Trophoblast cell (in vitro differentiated cells and primary cell): ENCODE data around the gene GSE1.

Experiments
- DNase-seq, 2 donors: peaks; one replicate each; pipeline ENCODE4 v3.0.0-alpha.2; 2016
- H2AFZ ChIP-seq: 2 replicates; pipeline ENCODE4 v1.6.1; 2013; ENCODE audit warnings: low read length, moderate library complexity, mild to moderate bottlenecking; ENCODE audit not compliant: insufficient read depth, poor library complexity
- H2AK5ac ChIP-seq: 2 replicates; pipeline ENCODE4 v1.6.1; 2013; ENCODE audit warnings: mild to moderate bottlenecking, low read length
- H2BK120ac ChIP-seq: 2 replicates; pipeline ENCODE4 v1.6.1; 2013; ENCODE audit warnings: low read length, mild to moderate bottlenecking, moderate library complexity; ENCODE audit not compliant: insufficient read depth, poor library complexity
- H2BK12ac ChIP-seq: 2 replicates; pipeline ENCODE4 v1.6.1; 2013; ENCODE audit warnings: mild to moderate bottlenecking, low read length, moderate library complexity
- H2BK5ac ChIP-seq: 2 replicates; pipeline ENCODE4 v1.6.1; 2013; ENCODE audit warnings: low read length, low read depth, moderate library complexity, mild to moderate bottlenecking; ENCODE audit not compliant: poor library complexity
- H3K14ac ChIP-seq: 2 replicates; pipeline ENCODE4 v1.6.1; 2013; ENCODE audit warnings: mild to moderate bottlenecking, low read length
- H3K18ac ChIP-seq: 2 replicates; pipeline ENCODE4 v1.6.1; 2013; ENCODE audit warnings: mild to moderate bottlenecking, low read length
- H3K23ac ChIP-seq: 2 replicates; pipeline ENCODE4 v1.6.1; 2013; ENCODE audit warnings: low read length
- H3K27ac ChIP-seq: 2 replicates; pipeline ENCODE4 v1.5.1; 2013; ENCODE audit warnings: low read depth, mild to moderate bottlenecking, inconsistent platforms, low read length, moderate library complexity
- H3K27me3 ChIP-seq: 2 replicates; pipeline ENCODE4 v1.6.1; 2013; ENCODE audit warnings: inconsistent platforms, mild to moderate bottlenecking, low read length, moderate library complexity; ENCODE audit not compliant: insufficient read depth
- H3K36me3 ChIP-seq, 2 experiments: 1 replicate in 1 of 2; 2 replicates in 1 of 2; pipeline ENCODE4 v1.6.1; 2013; ENCODE audit warnings: low read length in 2 of 2, mild to moderate bottlenecking in 2 of 2, moderate library complexity in 1 of 2; ENCODE audit not compliant: insufficient read depth in 2 of 2, control insufficient read depth in 1 of 2
- H3K4ac ChIP-seq: 2 replicates; pipeline ENCODE4 v1.6.1; 2013; ENCODE audit warnings: low read depth, mild to moderate bottlenecking, low read length, moderate library complexity
- H3K4me1 ChIP-seq, 2 experiments: 1 replicate in 1 of 2; 2 replicates in 1 of 2; pipeline ENCODE4 v1.6.1; 2013; ENCODE audit warnings: low read length in 2 of 2, mild to moderate bottlenecking in 2 of 2, moderate library complexity in 1 of 2; ENCODE audit not compliant: insufficient read depth in 2 of 2, control insufficient read depth in 1 of 2
- H3K4me2 ChIP-seq: 2 replicates; pipeline ENCODE4 v1.6.1; 2013; ENCODE audit warnings: inconsistent platforms, mild to moderate bottlenecking, low read length, moderate library complexity
- H3K4me3 ChIP-seq: 2 replicates; pipeline ENCODE4 v1.5.1; 2013; ENCODE audit warnings: mild to moderate bottlenecking, low read depth, low read length, inconsistent platforms
- H3K79me1 ChIP-seq: one replicate; pipeline ENCODE4 v1.6.1; 2013; ENCODE audit warnings: low read length
- H3K79me2 ChIP-seq: 2 replicates; pipeline ENCODE4 v1.6.1; 2013; ENCODE audit warnings: low read length, mild to moderate bottlenecking; ENCODE audit not compliant: control insufficient read depth, insufficient read depth, poor library complexity
- H3K9ac ChIP-seq: 2 replicates; pipeline ENCODE4 v1.6.1; 2013; ENCODE audit warnings: mild to moderate bottlenecking, low read length
- H3K9me3 ChIP-seq: 2 replicates; pipeline ENCODE4 v1.6.1; 2013; ENCODE audit warnings: low read depth, mild to moderate bottlenecking, control low read depth, inconsistent platforms, low read length; ENCODE audit not compliant: insufficient read depth
- H4K12ac ChIP-seq: 2 replicates; pipeline ENCODE4 v1.6.1; 2013; ENCODE audit warnings: low read depth, mild to moderate bottlenecking, low read length, moderate library complexity
- H4K8ac ChIP-seq: 2 replicates; pipeline ENCODE4 v1.6.1; 2013; ENCODE audit warnings: low read depth, mild to moderate bottlenecking, low read length, moderate library complexity
- H4K91ac ChIP-seq: one replicate; pipeline ENCODE4 v1.6.1; 2013; ENCODE audit warnings: low read depth, mild to moderate bottlenecking, low read length, moderate library complexity
- WGBS: extraction: QIAGEN DNeasy Blood & Tissue Kit; methylation state at CpG from one replicate; pipeline ENCODE4 v1.1.7; 2013; ENCODE audit warnings: missing lambda C conversion rate; ENCODE audit not compliant: insufficient read length, insufficient coverage; ENCODE audit errors: extremely low coverage; 5-methylcytosine and 5-hydroxymethylcytosine counted together

GSE1 gene

GRCh38 chr16:85606904-85607303, 6.2 kb upstream of the GSE1 start:
- no peak overlapping the region for H3K4ac ChIP-seq
- peak overlapping the region; percentile 38 for H3K4me2 ChIP-seq
- DNase-seq = no peak
- no peaks in the 10 kb centered on the region for H3K9me3 ChIP-seq
- H2BK5ac ChIP-seq = no peak overlapping the region
- no peak overlapping the region for H3K14ac ChIP-seq
- H3K36me3 ChIP-seq = peaks cover 4% of the 10 kb centered on the region in 2 experiments
- peak overlapping the region; percentile 20 for H2BK120ac ChIP-seq
- peaks cover 12% of the 10 kb centered on the region for H3K79me1 ChIP-seq
- H3K79me2 ChIP-seq = peaks cover 5% of the 10 kb centered on the region
- peaks cover 34 to 43% of the 10 kb centered on the region in 2 experiments for H3K4me1 ChIP-seq
- no peak overlapping the region for H3K27ac ChIP-seq
- H3K4me3 ChIP-seq = no peak overlapping the region
- no peak overlapping the region for H2BK12ac ChIP-seq
- H3K23ac ChIP-seq = no peak overlapping the region
- no peak overlapping the region for H2AFZ ChIP-seq
- no peaks in the 10 kb centered on the region for H3K27me3 ChIP-seq
- no peak overlapping the region for H3K9ac ChIP-seq
- H4K91ac ChIP-seq = no peak overlapping the region
- no peak overlapping the region for H2AK5ac ChIP-seq
- H4K12ac ChIP-seq = no peak overlapping the region
- no peak overlapping the region for H4K8ac ChIP-seq
- no CpG with 5 or more reads among the region's 7 CpGs for WGBS
- H3K18ac ChIP-seq = no peak overlapping the region

- Histone ChIP-seq H2BK5ac (no peak overlapping the region), H4K91ac (no peak overlapping the region), H3K4me2 (peak overlapping the region; percentile 38), H2AFZ (no peak overlapping the region), H3K36me3 (peaks cover 4% of the 10 kb centered on the region in 2 experiments), H3K9me3 (no peaks in the 10 kb centered on the region), H2AK5ac (no peak overlapping the region), H3K4me3 (no peak overlapping the region), H3K4me1 (peaks cover 35 to 45% of the 10 kb centered on the region in 2 experiments), H3K18ac (no peak overlapping the region), H3K4ac (no peak overlapping the region), H2BK12ac (no peak overlapping the region), H3K9ac (no peak overlapping the region), H4K12ac (no peak overlapping the region), H3K14ac (no peak overlapping the region), H3K27ac (no peak overlapping the region), H3K27me3 (no peaks in the 10 kb centered on the region), H3K23ac (no peak overlapping the region), H3K79me1 (peaks cover 14% of the 10 kb centered on the region), H3K79me2 (peaks cover 5% of the 10 kb centered on the region), H4K8ac (no peak overlapping the region), H2BK120ac (peak overlapping the region; percentile 20)
- no CpG with 5 or more reads among the region's 21 CpGs for WGBS
- no peak for DNase-seq
Measured at GRCh38 chr16:85607321-85607765, 5.8 kb upstream of the GSE1 start.

- no peak for DNase-seq
- Histone ChIP-seq H3K14ac (no peak overlapping the region), H3K4me2 (peak overlapping the region; percentile 38), H2AK5ac (no peak overlapping the region), H3K79me2 (peaks cover 5% of the 10 kb centered on the region), H3K79me1 (peaks cover 18% of the 10 kb centered on the region), H3K9ac (no peak overlapping the region), H4K91ac (no peak overlapping the region), H3K23ac (no peak overlapping the region), H3K36me3 (peaks cover 4% of the 10 kb centered on the region in 2 experiments), H2BK12ac (no peak overlapping the region), H2BK5ac (no peak overlapping the region), H3K9me3 (no peaks in the 10 kb centered on the region), H3K4me1 (peaks cover 33 to 46% of the 10 kb centered on the region in 2 experiments), H3K4me3 (no peak overlapping the region), H3K18ac (peak overlapping the region; percentile 35), H2BK120ac (no peak overlapping the region), H4K12ac (no peak overlapping the region), H4K8ac (no peak overlapping the region), H3K27me3 (no peaks in the 10 kb centered on the region), H2AFZ (no peak overlapping the region), H3K27ac (no peak overlapping the region), H3K4ac (no peak overlapping the region)
- no CpG with 5 or more reads among the region's 14 CpGs for WGBS
Measured at GRCh38 chr16:85607796-85608514, 5.2 kb upstream of the GSE1 start.

- Histone ChIP-seq H4K91ac (no peak overlapping the region), H4K12ac (no peak overlapping the region), H2AFZ (no peak overlapping the region), H3K27ac (no peak overlapping the region), H2BK120ac (no peak overlapping the region), H3K9me3 (no peaks in the 10 kb centered on the region), H3K4me2 (no peak overlapping the region), H3K14ac (no peak overlapping the region), H2BK5ac (no peak overlapping the region), H3K4me1 (peaks cover 36 to 44% of the 10 kb centered on the region in 2 experiments), H3K18ac (no peak overlapping the region), H3K36me3 (peaks cover 4% of the 10 kb centered on the region in 2 experiments), H3K23ac (no peak overlapping the region), H3K79me2 (peaks cover 5% of the 10 kb centered on the region), H2BK12ac (no peak overlapping the region), H3K4me3 (no peak overlapping the region), H3K79me1 (peaks cover 20% of the 10 kb centered on the region), H3K4ac (no peak overlapping the region), H3K27me3 (no peaks in the 10 kb centered on the region), H4K8ac (no peak overlapping the region), H2AK5ac (no peak overlapping the region), H3K9ac (no peak overlapping the region)
- WGBS = no CpG with 5 or more reads among the region's 11 CpGs
- DNase-seq = peak; percentile 39 to 44
Measured at GRCh38 chr16:85608515-85608885, 4.6 kb upstream of the GSE1 start.
